ENCODE results near the gene ACP1.

ACP1 gene

GRCh38 chr2:255195-255594, 9.6 kb upstream of the ACP1 start:
- DNase-seq (ENCODE audit: low read depth), result no peak

- no peak for DNase-seq (ENCODE audit: low read depth)
These were observed 8.7 kb upstream of the ACP1 start for GRCh38 chr2:256094-256493.

- no peak for DNase-seq (ENCODE audit: low read depth)
These were observed 7.3 kb upstream of the ACP1 start for GRCh38 chr2:257429-257828.

GRCh38 chr2:257842-258241, 6.9 kb upstream of the ACP1 start:
- DNase-seq (ENCODE audit: low read depth), result no peak

- no peak for DNase-seq (ENCODE audit: low read depth)
These were observed 5.8 kb upstream of the ACP1 start for GRCh38 chr2:258933-259332.

DNA sequence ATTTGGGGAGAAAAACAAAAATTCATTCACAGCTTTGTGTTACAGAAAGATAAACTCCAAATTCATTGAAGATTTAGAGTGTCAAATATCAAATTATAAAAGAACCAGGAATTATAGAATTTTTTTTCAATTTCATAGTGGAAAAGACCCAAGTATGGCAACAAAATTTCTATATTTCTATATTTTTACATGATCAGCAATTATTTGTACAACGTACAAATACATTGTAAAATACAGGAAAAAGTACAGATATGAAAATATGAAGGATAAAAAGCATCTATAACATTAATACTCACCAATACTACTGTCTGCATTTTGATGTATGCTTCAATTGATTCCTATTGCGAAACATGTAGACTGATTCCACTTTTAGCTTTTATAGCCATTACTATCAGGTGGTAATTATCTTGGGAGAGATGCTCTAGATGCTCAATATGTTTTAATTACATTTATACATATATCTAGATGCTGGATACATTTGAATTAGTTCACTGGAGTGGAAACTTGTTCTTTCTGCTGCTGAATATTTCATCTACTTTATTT, 4.9 kb upstream of the ACP1 start:
- no peak for DNase-seq (ENCODE audit: low read depth)

GRCh38 chr2:260507-261161, 4.1 kb upstream of the ACP1 start:
- DNase-seq (ENCODE audit: low read depth), result no peak

- DNase-seq (ENCODE audit: low read depth), result no peak
These were observed 2.6 kb upstream of the ACP1 start for GRCh38 chr2:262117-262516.

DNA sequence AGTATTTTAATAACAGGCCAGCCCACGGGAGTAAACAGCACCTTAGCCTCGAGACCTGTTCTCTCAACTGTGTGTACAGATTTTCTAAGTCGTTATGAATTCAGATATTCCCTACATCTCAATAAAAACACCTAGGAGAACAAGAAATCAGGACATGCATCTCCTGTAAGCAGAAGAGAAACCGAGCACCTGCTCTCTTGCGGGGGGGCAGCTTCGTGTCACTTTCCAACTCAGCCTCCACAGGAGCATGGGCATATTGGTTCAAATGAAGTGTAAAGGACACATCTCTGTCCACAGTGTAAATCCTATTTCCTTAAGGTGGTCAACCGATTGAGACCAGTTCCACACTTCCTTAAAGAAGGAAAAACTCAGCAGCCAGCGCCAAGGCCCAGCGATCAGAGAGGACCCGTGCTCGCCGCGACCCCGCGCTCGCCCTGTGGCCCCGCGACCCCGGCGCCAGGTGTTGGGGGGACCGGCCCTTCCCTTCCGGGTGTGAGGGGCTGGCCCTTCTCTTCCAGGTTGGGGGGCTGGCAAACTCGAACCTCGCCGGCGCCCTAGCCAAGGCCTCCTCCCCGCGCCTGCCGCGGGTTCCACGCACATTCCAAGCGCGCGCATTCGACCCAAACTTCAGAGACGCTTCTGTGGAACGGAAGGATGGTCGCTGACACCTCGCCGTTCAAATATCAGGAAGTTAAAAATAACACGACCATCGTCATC, 1.6 kb upstream of the ACP1 start:
- DNase-seq (ENCODE audit: low read depth), result no peak

- no peak for DNase-seq (ENCODE audit: low read depth)
These were observed 814 bp upstream of the ACP1 start, which contains the start of gene SH3YL1 for GRCh38 chr2:263774-264492. Gene SH3YL1, minus strand, starts transcription at chr2:264032. Its CDS starts 48 bp downstream, at chr2:263984.

GRCh38 chr2:268323-268722, 3.6 kb downstream of the ACP1 start:
- no peak for DNase-seq (ENCODE audit: low read depth)

- DNase-seq (ENCODE audit: low read depth), result no peak
These were observed 4.7 kb downstream of the ACP1 start for GRCh38 chr2:269356-270030.

DNA sequence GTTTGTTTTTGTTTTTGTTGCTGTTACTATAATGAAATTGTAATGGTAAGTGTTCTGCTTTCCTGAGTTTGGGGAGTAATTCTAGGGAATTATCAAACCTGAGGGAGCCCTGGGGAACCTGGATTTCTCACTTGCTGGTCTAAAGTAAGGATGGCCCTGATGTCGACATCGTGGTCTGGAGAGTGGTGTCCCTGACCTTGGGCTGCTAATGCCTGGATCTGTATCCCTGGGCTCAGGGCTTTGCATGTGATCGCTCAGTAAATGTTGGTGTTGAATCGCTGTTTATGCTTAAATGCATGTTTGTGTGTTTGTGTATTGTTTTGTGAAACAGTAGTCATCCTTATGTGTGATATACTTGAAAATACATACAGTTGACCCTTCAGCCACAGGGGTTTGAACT, 6.1 kb downstream of the ACP1 start:
- no peak for DNase-seq (ENCODE audit: low read depth)

GRCh38 chr2:271917-272316, 7.2 kb downstream of the ACP1 start:
- no peak for DNase-seq (ENCODE audit: low read depth)

DNA sequence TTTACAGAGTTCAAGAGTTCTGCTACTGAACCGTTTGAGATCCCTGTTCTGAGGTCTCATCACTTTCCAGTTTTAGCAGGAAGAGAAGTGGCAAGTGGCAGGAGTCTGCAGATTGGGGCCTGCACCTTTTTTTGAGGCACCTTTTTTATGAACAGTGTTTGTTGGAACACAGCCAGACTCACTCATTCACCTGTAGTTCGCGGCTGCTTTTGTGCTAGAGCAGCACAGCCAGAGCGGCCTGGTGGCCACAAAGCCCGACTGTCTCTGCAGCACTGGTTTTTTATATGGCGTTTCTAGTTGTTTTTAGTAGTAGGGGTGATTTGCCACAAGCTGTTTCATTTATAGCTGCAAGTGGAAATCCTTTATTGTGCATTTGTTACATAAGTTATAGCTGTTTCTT, 8.6 kb downstream of the ACP1 start:
- no peak for DNase-seq (ENCODE audit: low read depth)

DNA sequence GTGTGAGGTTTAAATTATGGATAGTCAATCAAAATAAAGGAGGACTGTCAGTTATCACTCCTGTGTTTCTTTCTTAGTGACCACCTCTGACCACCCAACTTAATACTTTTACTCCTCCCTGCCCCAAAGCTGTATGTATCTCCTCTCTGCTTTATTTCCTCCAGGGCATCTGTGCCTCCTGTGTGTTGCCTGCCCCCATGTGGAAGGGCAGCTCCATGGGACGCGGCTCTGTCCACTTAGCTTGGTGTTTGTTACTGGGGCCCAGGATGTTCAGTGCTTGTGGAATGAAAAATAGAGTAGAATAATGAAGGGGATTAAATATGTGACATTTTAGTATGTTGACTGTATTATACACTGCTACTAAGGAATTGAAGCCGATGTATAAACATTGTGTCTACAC, 9.8 kb downstream of the ACP1 start:
- no peak for DNase-seq (ENCODE audit: low read depth)

- no peak for DNase-seq (ENCODE audit: low read depth)
These were observed 10.7 kb downstream of the ACP1 start for GRCh38 chr2:275466-275865.

DNA sequence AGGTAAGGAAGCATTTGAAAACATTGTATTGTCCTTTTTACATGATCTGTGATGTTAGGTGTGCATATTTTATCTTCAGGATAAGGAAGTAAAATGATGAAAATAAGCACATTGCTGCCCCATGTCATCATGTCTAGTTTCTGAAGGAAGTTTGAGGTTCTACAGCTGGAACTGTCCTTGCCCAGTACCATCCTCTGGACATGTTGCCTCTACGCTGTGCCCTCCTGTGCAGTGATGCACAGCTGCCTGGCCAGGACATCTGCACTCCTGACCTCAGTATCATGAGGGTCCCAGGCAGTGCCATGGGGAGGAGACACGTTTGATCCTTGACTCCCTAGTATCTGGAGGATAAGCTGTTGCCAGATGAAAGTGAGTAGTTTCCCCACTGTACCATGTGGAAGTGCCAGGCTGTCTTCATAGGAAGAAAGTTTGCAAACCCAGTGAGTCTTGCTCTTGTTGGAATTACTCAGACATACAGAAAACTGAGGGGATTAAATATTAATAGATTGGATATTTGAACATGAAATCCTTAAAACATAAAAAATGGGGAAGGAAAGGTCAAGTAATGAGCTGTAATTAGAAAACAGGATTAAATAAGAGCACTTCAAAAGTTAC, 13.7 kb downstream of the ACP1 start:
- no peak for DNase-seq (ENCODE audit: low read depth)

- no peak for DNase-seq (ENCODE audit: low read depth)
These were observed 14.2 kb downstream of the ACP1 start for GRCh38 chr2:278927-279320.

DNA sequence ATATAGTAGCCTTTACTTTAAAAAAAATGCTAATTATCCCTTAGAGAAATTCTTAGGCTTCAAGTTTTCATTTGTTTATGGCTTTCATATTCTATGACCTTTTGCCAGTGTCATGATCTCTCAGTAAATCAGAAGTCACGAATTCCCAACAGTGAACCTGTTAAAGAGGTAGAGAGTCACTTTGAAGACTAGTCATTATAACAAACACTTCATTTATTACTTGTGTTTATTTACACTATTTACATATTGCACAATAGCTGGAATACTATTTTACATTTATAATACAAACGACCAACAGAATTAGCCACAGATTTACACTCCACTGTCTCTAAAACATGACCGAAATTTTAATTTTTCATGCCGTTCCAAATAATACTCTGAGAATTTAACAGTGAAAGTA, 14.6 kb downstream of the ACP1 start:
- no peak for DNase-seq (ENCODE audit: low read depth)

DNA sequence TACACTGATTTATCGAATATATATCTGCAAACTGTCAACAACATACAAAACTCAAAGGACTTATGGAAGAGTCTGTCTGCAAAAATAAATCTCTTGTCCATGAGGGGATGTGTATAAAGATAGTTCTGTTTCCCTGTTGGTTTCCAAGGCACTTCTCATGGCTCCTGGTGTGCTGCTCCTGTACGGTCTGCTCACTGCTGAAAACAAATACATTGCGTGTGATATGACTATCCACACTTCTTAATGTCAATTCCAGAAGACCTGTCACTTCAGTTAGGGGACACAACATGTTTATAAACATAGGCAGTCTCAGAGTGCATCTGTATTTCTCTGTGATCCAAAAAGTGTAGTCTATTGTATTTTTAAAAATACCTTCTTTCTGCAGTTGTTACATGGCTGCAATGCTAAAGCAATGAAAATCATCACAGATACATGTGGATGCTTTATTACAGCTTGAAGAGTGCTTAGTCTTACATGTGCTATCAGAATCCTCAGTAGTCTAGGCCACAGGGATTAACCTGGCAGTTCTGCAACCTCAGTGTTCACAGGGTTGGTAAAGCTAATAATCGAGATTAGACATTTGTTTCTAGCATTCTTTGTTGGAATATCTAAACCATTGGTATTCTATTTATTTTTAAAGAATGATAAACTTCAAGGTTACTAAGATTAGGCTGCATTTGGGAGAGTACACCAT, 15.4 kb downstream of the ACP1 start:
- DNase-seq (ENCODE audit: low read depth), result no peak
